Measurements from ENCODE around the gene SMTNL2.

DNA sequence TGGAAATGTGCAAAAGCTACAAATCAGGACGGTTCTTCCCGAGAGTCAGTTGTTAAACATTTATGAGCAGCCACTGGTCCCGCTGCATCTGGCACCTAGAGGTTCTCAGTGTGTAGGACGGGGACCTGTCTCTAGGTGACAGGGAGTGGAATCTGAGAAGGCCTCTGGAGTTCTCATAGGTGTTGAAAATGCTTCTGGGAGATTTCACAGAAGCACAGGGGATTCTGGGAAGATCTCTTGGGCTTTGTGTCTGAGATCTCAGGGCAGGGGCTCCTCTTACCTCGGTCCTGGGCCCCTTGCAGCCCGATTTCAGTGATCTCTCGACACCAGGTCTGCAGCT, 48.2 kb downstream of the SMTNL2 start:
- TF ChIP-seq POLR2A (IDR thresholded peaks at IDR 0.05) = no peak
- TF ChIP-seq, protein P1, sequence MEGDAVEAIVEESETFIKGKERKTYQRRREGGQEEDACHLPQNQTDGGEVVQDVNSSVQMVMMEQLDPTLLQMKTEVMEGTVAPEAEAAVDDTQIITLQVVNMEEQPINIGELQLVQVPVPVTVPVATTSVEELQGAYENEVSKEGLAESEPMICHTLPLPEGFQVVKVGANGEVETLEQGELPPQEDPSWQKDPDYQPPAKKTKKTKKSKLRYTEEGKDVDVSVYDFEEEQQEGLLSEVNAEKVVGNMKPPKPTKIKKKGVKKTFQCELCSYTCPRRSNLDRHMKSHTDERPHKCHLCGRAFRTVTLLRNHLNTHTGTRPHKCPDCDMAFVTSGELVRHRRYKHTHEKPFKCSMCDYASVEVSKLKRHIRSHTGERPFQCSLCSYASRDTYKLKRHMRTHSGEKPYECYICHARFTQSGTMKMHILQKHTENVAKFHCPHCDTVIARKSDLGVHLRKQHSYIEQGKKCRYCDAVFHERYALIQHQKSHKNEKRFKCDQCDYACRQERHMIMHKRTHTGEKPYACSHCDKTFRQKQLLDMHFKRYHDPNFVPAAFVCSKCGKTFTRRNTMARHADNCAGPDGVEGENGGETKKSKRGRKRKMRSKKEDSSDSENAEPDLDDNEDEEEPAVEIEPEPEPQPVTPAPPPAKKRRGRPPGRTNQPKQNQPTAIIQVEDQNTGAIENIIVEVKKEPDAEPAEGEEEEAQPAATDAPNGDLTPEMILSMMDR (IDR thresholded peaks at IDR 0.05) = no peak
